Measurements from ENCODE around the gene DUSP19.

Gene DUSP19, protein sequence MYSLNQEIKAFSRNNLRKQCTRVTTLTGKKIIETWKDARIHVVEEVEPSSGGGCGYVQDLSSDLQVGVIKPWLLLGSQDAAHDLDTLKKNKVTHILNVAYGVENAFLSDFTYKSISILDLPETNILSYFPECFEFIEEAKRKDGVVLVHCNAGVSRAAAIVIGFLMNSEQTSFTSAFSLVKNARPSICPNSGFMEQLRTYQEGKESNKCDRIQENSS

DNA sequence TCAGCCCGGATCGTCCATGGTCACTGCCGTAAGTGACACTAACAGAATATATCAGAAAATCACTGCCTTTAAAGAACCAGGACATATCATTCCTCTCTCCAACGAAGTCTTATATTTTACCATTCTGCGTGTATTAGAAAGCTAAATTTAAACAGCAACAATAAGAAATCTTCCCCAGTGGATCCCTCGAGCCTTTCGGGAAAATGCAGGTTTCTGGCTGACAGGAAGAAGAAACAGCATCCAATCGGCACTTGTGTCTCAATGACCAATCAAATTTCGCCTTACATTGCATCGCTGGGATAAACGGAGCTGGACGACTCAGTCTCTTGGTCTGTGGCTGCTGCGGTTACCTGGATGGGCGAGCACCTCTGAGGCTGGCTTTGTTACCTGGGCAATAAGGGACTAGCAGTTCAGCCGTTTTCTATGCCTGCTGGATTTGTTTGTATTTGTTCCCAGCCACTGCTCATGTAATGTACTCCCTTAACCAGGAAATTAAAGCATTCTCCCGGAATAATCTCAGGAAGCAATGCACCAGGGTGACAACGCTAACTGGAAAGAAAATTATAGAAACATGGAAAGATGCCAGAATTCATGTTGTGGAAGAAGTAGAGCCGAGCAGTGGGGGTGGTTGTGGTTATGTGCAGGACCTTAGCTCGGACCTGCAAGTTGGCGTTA is at the start of gene DUSP19:
TSS of gene DUSP19 (plus strand) at position 284 of the 675 bp plus-strand sequence. CDS start at position 471, 187 bp downstream.
- Histone ChIP-seq H3K4me1 (ENCODE audit: control insufficient read depth in 1 of 2, insufficient read depth in 2 of 2, low read length in 2 of 2) (peaks cover 0 to 3% of the 10 kb centered on the region in 2 donors), H3K4me3 (ENCODE audit: low read depth in 1 of 2, low read length in 2 of 2) (peak within 1 kb of the TSS; percentile 89 to 95), H3K9me3 (ENCODE audit: control insufficient read depth in 1 of 2, low read length in 2 of 2) (no peaks in the 10 kb centered on the region), H3K27ac (ENCODE audit: low read length) (peak within 1 kb of the TSS; percentile 91), H3K27me3 (ENCODE audit: low read depth, low read length) (no peaks in the 10 kb centered on the region), H3K36me3 (ENCODE audit: control insufficient read depth in 1 of 2, insufficient read depth in 2 of 2, low read length in 2 of 2) (no peaks in the 10 kb centered on the region)

DNA sequence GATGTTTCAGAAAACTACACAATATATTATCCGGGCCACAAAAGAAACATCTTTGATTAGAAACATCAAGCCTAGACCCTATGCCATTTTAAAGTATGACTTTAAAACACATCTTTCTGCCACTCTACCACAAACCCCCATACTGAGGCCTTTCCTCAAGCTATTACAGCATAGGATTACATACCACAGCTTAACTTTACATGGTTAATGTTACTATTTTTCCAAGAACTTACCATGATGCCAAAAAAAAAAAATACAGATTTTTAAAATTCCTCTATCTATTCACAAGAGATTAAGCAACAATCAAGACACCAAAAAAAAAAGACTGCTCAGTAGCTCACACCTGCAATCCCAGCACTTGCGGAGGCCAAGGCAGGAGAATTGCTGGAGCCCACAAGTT is 49.3 kb upstream of the DUSP19 start:
- no peaks in the 10 kb centered on the region for H3K36me3 ChIP-seq (ENCODE audit: control insufficient read depth in 1 of 2, insufficient read depth in 2 of 2, low read length in 2 of 2)
- H3K4me1 ChIP-seq (ENCODE audit: control insufficient read depth in 1 of 2, insufficient read depth in 2 of 2, low read length in 2 of 2), result peaks cover 6 to 47% of the 10 kb centered on the region in 2 donors
- no peak overlapping the region for H3K4me3 ChIP-seq (ENCODE audit: low read depth in 1 of 2, low read length in 2 of 2)
- no peaks in the 10 kb centered on the region for H3K9me3 ChIP-seq (ENCODE audit: control insufficient read depth in 1 of 2, low read length in 2 of 2)
- H3K27ac ChIP-seq (ENCODE audit: low read length), result no peak overlapping the region
- H3K27me3 ChIP-seq (ENCODE audit: low read depth, low read length), result no peaks in the 10 kb centered on the region

DNA sequence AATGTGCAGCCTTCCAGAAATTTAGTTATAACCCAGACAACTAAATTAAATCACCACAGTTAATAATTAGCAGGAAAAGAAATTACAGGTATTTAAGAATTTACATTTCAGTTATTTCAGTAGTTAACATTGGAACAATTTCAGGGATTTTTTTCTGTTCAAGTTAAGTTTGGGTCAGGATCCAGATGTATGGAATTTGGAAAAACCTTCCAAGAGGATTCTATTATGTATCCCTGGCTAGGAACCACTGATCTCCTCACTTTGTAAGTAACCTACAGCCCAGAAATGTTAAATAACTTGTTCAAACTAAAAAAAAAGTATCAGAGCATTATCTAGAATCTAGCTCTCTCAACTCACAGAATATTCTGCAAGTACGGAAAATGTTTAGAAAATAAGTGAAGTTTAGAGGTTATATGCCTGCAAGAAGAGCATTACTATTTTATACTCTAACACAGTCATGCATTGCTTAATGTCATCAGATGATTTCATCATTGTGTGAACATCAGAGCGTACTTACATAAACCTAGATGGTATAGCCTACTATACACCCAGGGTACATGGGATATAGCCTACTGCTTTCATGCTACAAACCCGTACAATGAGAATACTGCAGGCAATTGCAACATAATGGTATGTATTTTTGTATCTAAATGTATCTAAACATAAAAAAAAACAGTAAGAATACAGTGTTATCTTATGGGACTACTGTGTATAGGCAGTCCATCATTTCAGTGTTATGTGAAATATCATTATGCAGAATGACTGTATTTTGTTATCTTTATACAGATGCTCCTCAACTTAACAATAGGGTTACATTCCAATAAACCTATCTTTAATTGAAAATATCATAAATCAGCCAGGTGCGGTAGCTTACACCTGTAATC is 46.4 kb upstream of the DUSP19 start:
- Histone ChIP-seq H3K9me3 (ENCODE audit: control insufficient read depth in 1 of 2, low read length in 2 of 2) (no peaks in the 10 kb centered on the region), H3K27ac (ENCODE audit: low read length) (no peak overlapping the region), H3K36me3 (ENCODE audit: control insufficient read depth in 1 of 2, insufficient read depth in 2 of 2, low read length in 2 of 2) (peaks cover 0 to 4% of the 10 kb centered on the region in 2 donors), H3K27me3 (ENCODE audit: low read depth, low read length) (no peaks in the 10 kb centered on the region), H3K4me1 (ENCODE audit: control insufficient read depth in 1 of 2, insufficient read depth in 2 of 2, low read length in 2 of 2) (peaks cover 21 to 60% of the 10 kb centered on the region in 2 donors), H3K4me3 (ENCODE audit: low read depth in 1 of 2, low read length in 2 of 2) (no peak overlapping the region)

DNA sequence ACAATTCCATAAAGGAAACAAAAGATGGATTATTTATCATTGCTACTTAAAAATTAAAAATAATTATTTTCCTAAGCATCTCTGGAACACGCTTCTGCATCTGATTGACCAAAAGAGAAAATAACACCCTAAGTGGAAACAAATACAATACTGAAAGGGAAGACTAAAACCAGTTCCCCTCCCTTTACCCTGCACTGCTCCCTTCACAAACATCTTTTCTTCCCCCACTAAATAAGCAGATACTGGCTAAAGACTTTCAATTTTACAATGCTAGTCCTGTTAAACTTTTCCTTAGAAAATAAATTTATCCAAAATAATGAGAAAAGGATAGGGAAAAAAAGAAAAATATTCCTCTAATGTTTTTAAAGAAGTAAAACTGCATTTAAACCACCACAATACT is 44.6 kb upstream of the DUSP19 start:
- Histone ChIP-seq H3K4me1 (ENCODE audit: control insufficient read depth in 1 of 2, insufficient read depth in 2 of 2, low read length in 2 of 2) (peaks cover 21 to 60% of the 10 kb centered on the region in 2 donors), H3K36me3 (ENCODE audit: control insufficient read depth in 1 of 2, insufficient read depth in 2 of 2, low read length in 2 of 2) (peaks cover 0 to 14% of the 10 kb centered on the region in 2 donors), H3K4me3 (ENCODE audit: low read depth in 1 of 2, low read length in 2 of 2) (no peak overlapping the region), H3K9me3 (ENCODE audit: control insufficient read depth in 1 of 2, low read length in 2 of 2) (no peaks in the 10 kb centered on the region), H3K27me3 (ENCODE audit: low read depth, low read length) (no peaks in the 10 kb centered on the region), H3K27ac (ENCODE audit: low read length) (no peak overlapping the region)

DNA sequence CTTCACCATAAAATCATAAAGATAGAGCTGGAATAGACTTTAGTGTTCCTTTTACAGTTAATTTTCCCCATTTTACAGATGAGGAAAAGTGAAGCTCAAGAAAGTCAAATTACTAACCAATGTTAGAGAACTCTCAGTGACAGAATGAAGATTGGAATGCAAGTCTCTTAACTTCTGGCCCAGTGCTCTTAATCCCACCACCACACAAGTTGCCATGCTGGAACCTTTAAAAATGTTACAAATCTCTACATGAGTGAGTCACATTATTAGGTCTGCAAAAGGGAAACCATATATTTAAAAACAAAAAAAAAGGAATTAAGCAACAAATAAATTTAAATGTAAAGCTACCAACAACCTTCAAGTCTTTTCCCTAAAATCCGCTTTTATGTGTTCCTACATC is 43.7 kb upstream of the DUSP19 start:
- Histone ChIP-seq H3K4me1 (ENCODE audit: control insufficient read depth in 1 of 2, insufficient read depth in 2 of 2, low read length in 2 of 2) (peaks cover 21 to 60% of the 10 kb centered on the region in 2 donors), H3K27me3 (ENCODE audit: low read depth, low read length) (no peaks in the 10 kb centered on the region)

DNA sequence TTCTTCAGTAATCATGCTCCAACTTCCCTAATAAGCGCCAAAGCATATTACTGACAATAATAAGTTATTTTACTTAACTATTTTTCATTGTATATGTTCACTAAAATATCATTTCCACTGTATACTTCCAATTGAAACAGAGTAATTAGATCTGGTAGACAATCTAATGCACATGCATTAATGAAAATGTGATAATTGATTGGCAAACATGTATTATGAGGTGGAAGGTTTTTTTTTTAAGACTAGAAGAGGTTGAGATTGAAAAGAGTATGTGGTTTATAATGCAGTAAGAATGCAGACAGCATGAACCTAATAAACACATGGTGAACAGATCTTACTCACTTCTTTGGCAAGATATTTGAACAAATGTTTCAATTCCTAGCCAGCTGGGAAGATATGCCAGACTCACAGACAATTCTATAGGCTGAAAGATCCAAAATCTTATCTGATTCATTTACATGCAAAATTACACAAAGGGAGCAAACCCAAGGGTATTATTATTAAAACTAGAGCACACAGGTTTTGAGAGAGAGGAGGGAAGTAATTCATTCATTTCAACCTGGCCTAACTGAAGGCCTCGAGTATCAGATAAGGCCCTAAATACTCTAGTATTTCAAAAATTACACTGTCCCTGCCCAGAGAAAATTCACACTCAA is 43.1 kb upstream of the DUSP19 start:
- Histone ChIP-seq H3K27me3 (ENCODE audit: low read depth, low read length) (no peaks in the 10 kb centered on the region), H3K27ac (ENCODE audit: low read length) (peak overlapping the region; percentile 95), H3K4me1 (ENCODE audit: control insufficient read depth in 1 of 2, insufficient read depth in 2 of 2, low read length in 2 of 2) (peaks cover 16 to 54% of the 10 kb centered on the region in 2 donors), H3K36me3 (ENCODE audit: control insufficient read depth in 1 of 2, insufficient read depth in 2 of 2, low read length in 2 of 2) (peaks cover 0 to 14% of the 10 kb centered on the region in 2 donors), H3K4me3 (ENCODE audit: low read depth in 1 of 2, low read length in 2 of 2) (peak overlapping the region; percentile 80 to 82), H3K9me3 (ENCODE audit: control insufficient read depth in 1 of 2, low read length in 2 of 2) (no peaks in the 10 kb centered on the region)

More for the DNA sequence above, 43.7 kb upstream of the DUSP19 start:
- Histone ChIP-seq H3K4me3 (ENCODE audit: low read depth in 1 of 2, low read length in 2 of 2) (no peak overlapping the region), H3K9me3 (ENCODE audit: control insufficient read depth in 1 of 2, low read length in 2 of 2) (no peaks in the 10 kb centered on the region), H3K36me3 (ENCODE audit: control insufficient read depth in 1 of 2, insufficient read depth in 2 of 2, low read length in 2 of 2) (peaks cover 0 to 14% of the 10 kb centered on the region in 2 donors), H3K27ac (ENCODE audit: low read length) (peak overlapping the region; percentile 40)

DNA sequence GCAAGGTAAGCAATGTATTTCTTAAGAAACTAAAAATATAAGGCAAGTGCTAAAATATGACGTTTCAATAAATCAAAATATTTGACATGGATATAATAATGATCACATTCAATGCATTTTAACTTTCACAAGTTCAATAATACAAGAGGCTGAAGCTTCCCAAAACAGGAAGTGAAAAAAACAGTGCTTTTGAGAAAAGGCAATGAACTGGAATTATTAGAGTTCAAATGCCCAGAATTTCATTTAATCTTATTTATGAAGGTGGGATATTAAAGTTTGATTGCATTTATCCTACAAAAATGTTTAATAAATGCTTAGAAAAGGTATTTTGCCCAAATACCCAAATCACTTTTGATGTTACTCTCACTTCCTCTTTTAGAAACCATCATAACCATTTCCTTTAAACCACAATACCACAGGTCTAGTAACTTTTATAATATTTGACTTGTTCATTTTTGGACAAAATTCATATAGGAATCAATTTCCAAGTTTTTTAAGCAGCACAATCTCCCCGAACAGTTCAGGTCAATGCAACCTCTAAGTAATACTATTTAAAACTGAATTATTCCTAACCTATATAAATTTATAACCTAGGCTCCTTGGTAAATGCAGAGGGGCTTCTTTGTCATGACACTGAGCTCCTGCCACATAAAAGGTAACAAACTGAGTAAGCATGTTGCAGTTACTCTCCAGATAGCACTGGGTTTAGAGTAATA is 42.4 kb upstream of the DUSP19 start:
- Histone ChIP-seq H3K9me3 (ENCODE audit: control insufficient read depth in 1 of 2, low read length in 2 of 2) (no peaks in the 10 kb centered on the region), H3K36me3 (ENCODE audit: control insufficient read depth in 1 of 2, insufficient read depth in 2 of 2, low read length in 2 of 2) (peaks cover 0 to 14% of the 10 kb centered on the region in 2 donors), H3K27ac (ENCODE audit: low read length) (peak overlapping the region; percentile 95), H3K27me3 (ENCODE audit: low read depth, low read length) (no peaks in the 10 kb centered on the region), H3K4me3 (ENCODE audit: low read depth in 1 of 2, low read length in 2 of 2) (peak overlapping the region; percentile 80 to 82), H3K4me1 (ENCODE audit: control insufficient read depth in 1 of 2, insufficient read depth in 2 of 2, low read length in 2 of 2) (peaks cover 15 to 47% of the 10 kb centered on the region in 2 donors)

DNA sequence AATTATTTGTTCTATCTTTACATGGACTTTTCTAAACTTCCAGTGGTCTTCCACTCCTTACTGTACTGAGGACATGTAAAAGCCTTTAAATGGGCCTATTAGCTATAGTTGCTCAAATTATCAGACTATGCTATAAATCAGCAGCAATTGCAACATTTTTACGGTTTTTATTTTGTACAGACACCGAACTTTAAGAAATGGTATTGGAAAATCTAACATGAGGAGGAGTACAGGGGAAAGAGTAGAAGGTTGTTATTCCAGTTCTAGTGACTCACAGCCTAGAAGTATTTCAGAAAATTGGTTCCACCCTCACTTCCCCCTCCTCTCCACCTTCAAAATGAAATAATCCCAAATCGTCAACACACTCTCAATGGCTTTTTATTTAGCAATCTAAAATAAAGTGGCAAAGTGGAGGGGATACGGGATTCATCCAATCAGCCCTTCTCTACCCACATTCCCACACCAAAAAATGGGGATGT is 41.4 kb upstream of the DUSP19 start:
- H3K36me3 ChIP-seq (ENCODE audit: control insufficient read depth in 1 of 2, insufficient read depth in 2 of 2, low read length in 2 of 2), result peaks cover 0 to 14% of the 10 kb centered on the region in 2 donors
- peak overlapping the region; percentile 95 for H3K27ac ChIP-seq (ENCODE audit: low read length)
- no peaks in the 10 kb centered on the region for H3K9me3 ChIP-seq (ENCODE audit: control insufficient read depth in 1 of 2, low read length in 2 of 2)
- no peaks in the 10 kb centered on the region for H3K27me3 ChIP-seq (ENCODE audit: low read depth, low read length)
- peak overlapping the region; percentile 80 to 82 for H3K4me3 ChIP-seq (ENCODE audit: low read depth in 1 of 2, low read length in 2 of 2)
- H3K4me1 ChIP-seq (ENCODE audit: control insufficient read depth in 1 of 2, insufficient read depth in 2 of 2, low read length in 2 of 2), result peaks cover 15 to 37% of the 10 kb centered on the region in 2 donors

DNA sequence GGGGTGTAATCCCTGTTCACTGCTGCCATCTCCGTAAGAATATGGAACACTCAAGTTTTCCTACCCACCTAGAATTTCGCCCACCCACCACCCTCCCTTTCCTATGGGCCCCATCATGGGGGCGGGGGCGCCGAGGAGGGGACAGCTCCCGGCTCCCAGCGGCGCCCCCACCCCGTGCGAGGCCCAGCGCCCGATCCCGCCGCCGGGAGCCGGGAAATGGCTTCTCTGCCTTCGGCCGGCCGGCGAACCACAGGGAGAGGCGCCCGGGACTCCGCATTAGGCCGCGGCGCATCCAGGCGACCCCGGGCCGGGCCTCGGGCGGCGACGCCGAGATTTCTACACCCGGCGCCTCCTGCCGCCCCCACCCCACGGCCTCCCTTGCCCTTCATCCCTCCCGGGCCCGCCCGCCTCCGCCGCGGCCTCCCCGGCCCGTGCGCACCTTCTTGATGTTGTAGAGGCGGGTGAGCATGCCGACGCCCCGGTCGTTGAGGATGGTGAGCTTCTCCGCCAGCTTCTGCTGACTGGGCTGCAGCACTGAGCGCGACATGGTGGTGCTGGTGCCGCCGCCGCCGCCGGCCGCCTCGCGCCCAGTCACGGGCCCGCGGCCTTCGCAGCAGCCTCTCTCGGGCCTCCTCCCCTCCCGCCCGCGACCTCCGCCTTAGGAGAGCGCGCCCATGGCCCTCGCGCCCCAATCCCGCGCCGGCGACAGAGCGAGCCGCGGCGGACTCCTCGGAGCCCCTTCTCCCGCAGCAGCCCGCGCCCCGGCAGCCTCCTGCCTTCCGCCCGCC is 40.8 kb upstream of the DUSP19 start:
- Histone ChIP-seq H3K4me1 (ENCODE audit: control insufficient read depth in 1 of 2, insufficient read depth in 2 of 2, low read length in 2 of 2) (peaks cover 15 to 34% of the 10 kb centered on the region in 2 donors), H3K27ac (ENCODE audit: low read length) (peak overlapping the region; percentile 95)

More for the DNA sequence above, 40.8 kb upstream of the DUSP19 start:
- Histone ChIP-seq H3K27me3 (ENCODE audit: low read depth, low read length) (no peaks in the 10 kb centered on the region), H3K9me3 (ENCODE audit: control insufficient read depth in 1 of 2, low read length in 2 of 2) (no peaks in the 10 kb centered on the region), H3K36me3 (ENCODE audit: control insufficient read depth in 1 of 2, insufficient read depth in 2 of 2, low read length in 2 of 2) (peaks cover 0 to 14% of the 10 kb centered on the region in 2 donors), H3K4me3 (ENCODE audit: low read depth in 1 of 2, low read length in 2 of 2) (peak overlapping the region; percentile 80 to 82)
